Liver (tissue), 9 donors: ENCODE measurements around the gene INSR. TPM values are rescaled to one million over a fixed set of nuclear protein-coding genes. Genes with fewer than 3 reads are reported as not detected.
A peak's percentile ranks its signal among the peaks of the same experiment; 100 is the strongest.

ENCODE experiments used
- DNase-seq: peaks from one replicate; pipeline ENCODE4 v3.0.0-alpha.2; 2017; ENCODE audit warnings: low spot score
- H3K27ac ChIP-seq, 2 donors: one replicate each; pipeline ENCODE4 v1.7.0; 2013; ENCODE audit warnings: inconsistent platforms in 2 of 2, low read length in 2 of 2, control low read depth in 1 of 2, low read depth in 1 of 2, mild to moderate bottlenecking in 1 of 2
- H3K27me3 ChIP-seq, 4 donors: one replicate each; pipeline versions ENCODE4 v1.6.1 to v1.7.0; 2013; ENCODE audit warnings: low read length in 3 of 4, inconsistent platforms in 1 of 4, mild to moderate bottlenecking in 1 of 4, moderate library complexity in 1 of 4; ENCODE audit not compliant: control insufficient read depth in 4 of 4, insufficient read depth in 4 of 4
- H3K36me3 ChIP-seq, 4 donors: one replicate each; pipeline versions ENCODE4 v1.6.1 to v1.7.0; 2013; ENCODE audit warnings: low read length in 3 of 4, mild to moderate bottlenecking in 3 of 4, low read depth in 1 of 4, moderate library complexity in 1 of 4; ENCODE audit not compliant: control insufficient read depth in 4 of 4, insufficient read depth in 3 of 4
- H3K4me1 ChIP-seq, 4 donors: one replicate each; pipeline versions ENCODE4 v1.6.1 to v1.7.0; 2013; ENCODE audit warnings: low read length in 3 of 4, mild to moderate bottlenecking in 3 of 4, moderate library complexity in 1 of 4; ENCODE audit not compliant: control insufficient read depth in 4 of 4, insufficient read depth in 4 of 4
- H3K4me3 ChIP-seq, 3 donors: one replicate each; pipeline versions ENCODE4 v1.6.1 to v1.7.0; 2013; ENCODE audit warnings: low read length in 3 of 3, control low read depth in 1 of 3, low read depth in 1 of 3, mild to moderate bottlenecking in 1 of 3
- H3K9ac ChIP-seq, 2 donors: one replicate each; pipeline ENCODE4 v1.7.0; 2013; ENCODE audit warnings: low read length in 2 of 2, mild to moderate bottlenecking in 2 of 2, moderate library complexity in 2 of 2, control low read depth in 1 of 2, low read depth in 1 of 2
- H3K9me3 ChIP-seq, 4 donors: one replicate each; pipeline versions ENCODE4 v1.6.1 to v1.7.0; 2013; ENCODE audit warnings: low read length in 3 of 4; ENCODE audit not compliant: control insufficient read depth in 4 of 4
- ATF3 ChIP-seq: IDR thresholded peaks from 2 replicates; pipeline ENCODE4 v1.6.1; 2016; ENCODE audit warnings: antibody characterized with exemption
- CTCF ChIP-seq: fragments of 150-350 bp; IDR thresholded peaks from 2 replicates; pipeline ENCODE4 v1.5.1; 2017; ENCODE audit warnings: improper control_type of control experiment, low read depth, low read length; ENCODE audit not compliant: missing input control
- EGR1 ChIP-seq, 2 donors: IDR thresholded peaks; 2 replicates each; pipeline ENCODE4 v1.6.1; 2016 to 2018; ENCODE audit warnings: antibody characterized with exemption in 2 of 2, low read depth in 2 of 2
- FOXA1 ChIP-seq: IDR thresholded peaks from 2 replicates; pipeline ENCODE4 v1.6.1; 2016; ENCODE audit warnings: antibody characterized with exemption
- FOXA2 ChIP-seq: IDR thresholded peaks from 2 replicates; pipeline ENCODE4 v1.6.1; 2016; ENCODE audit warnings: antibody characterized with exemption
- GABPA ChIP-seq, 2 donors: IDR thresholded peaks in 1 of 2; conservative IDR thresholded peaks in 1 of 2; 2 replicates each; pipeline ENCODE4 v1.6.1; 2016; ENCODE audit warnings: antibody characterized with exemption in 2 of 2, mild to moderate bottlenecking in 1 of 2, moderate library complexity in 1 of 2
- HNF4A ChIP-seq, 2 donors: conservative IDR thresholded peaks; 2 replicates each; pipeline ENCODE4 v1.6.1; 2016; ENCODE audit warnings: antibody characterized with exemption in 2 of 2, mild to moderate bottlenecking in 2 of 2
- HNF4G ChIP-seq: IDR thresholded peaks from 2 replicates; pipeline ENCODE4 v1.6.1; 2016; ENCODE audit warnings: antibody characterized with exemption
- JUND ChIP-seq, 2 donors: IDR thresholded peaks; 2 replicates each; pipeline ENCODE4 v1.6.1; 2016; ENCODE audit warnings: antibody characterized with exemption in 2 of 2
- MAX ChIP-seq: IDR thresholded peaks from 2 replicates; pipeline ENCODE4 v1.6.1; 2016; ENCODE audit warnings: antibody characterized with exemption
- NR2F2 ChIP-seq: IDR thresholded peaks from 2 replicates; pipeline ENCODE4 v1.6.1; 2016; ENCODE audit warnings: antibody characterized with exemption
- RAD21 ChIP-seq, 2 donors: IDR thresholded peaks; 2 replicates each; pipeline ENCODE4 v1.6.1; 2016; ENCODE audit warnings: antibody characterized with exemption in 2 of 2, mild to moderate bottlenecking in 2 of 2
- REST ChIP-seq: IDR thresholded peaks from 2 replicates; pipeline ENCODE4 v1.6.1; 2016; ENCODE audit warnings: antibody characterized with exemption, mild to moderate bottlenecking
- RXRA ChIP-seq, 2 donors: IDR thresholded peaks; 2 replicates each; pipeline ENCODE4 v1.6.1; 2017 to 2018; ENCODE audit warnings: antibody characterized with exemption in 2 of 2, mild to moderate bottlenecking in 1 of 2
- SP1 ChIP-seq: IDR thresholded peaks from 2 replicates; pipeline ENCODE4 v1.6.1; 2018; ENCODE audit warnings: antibody characterized with exemption, mild to moderate bottlenecking
- TAF1 ChIP-seq: conservative IDR thresholded peaks from 2 replicates; pipeline ENCODE4 v1.6.1; 2016; ENCODE audit warnings: antibody characterized with exemption, mild to moderate bottlenecking
- YY1 ChIP-seq: IDR thresholded peaks from 2 replicates; pipeline ENCODE4 v1.6.1; 2016; ENCODE audit warnings: antibody characterized with exemption, mild to moderate bottlenecking
- ZBTB33 ChIP-seq: IDR thresholded peaks from 2 replicates; pipeline ENCODE4 v1.6.1; 2016; ENCODE audit warnings: antibody characterized with exemption
- WGBS: extraction: QIAGEN DNeasy Blood & Tissue Kit; methylation state at CpG from one replicate; pipeline ENCODE4 v1.1.7; 2013; 5-methylcytosine and 5-hydroxymethylcytosine counted together
- polyA plus RNA-seq, 2 donors: library from polyadenylated mRNA; stranded (reverse) in 1 of 2; unstranded in 1 of 2; fragments of 200-250 nt in 1 of 2; fragments of >200 nt in 1 of 2; fragmentation: Nextera tagmentation in 1 of 2; extraction: Ambion mirVana in 1 of 2; gene quantifications; one replicate each; pipeline versions ENCODE4 v1.2.1 to v1.2.3, GENCODE V29; 2013 to 2015
- total RNA-seq, 2 donors: library from RNA; depleted of rRNA; stranded (reverse); fragments of >200 nt; gene quantifications; one replicate each; pipeline ENCODE4 v1.2.3, GENCODE V29; 2014
- donor health status: healthy.
- donor health status: healthy.
- donor health status: healthy.
- donor health status: healthy.
- donor health status: healthy.

Gene INSR
- total and polyA plus RNA-seq, 4 donors: 16.5 to 97.5 (median 50.8) TPM

- Histone ChIP-seq H3K27me3 (no peaks in the 10 kb centered on the region), H3K36me3 (peaks cover 14 to 22% (median 18%) of the 10 kb centered on the region in 4 donors), H3K9ac (peak within 1 kb of the TSS; percentile 56 to 57), H3K4me1 (peaks cover 4 to 9% (median 8%) of the 10 kb centered on the region in 4 donors), H3K4me3 (peak within 1 kb of the TSS; percentile 66 to 88 (median 81)), H3K27ac (peak within 1 kb of the TSS; percentile 74 to 83), H3K9me3 (peaks cover 0 to 9% (median 2%) of the 10 kb centered on the region in 4 donors)
- peak; percentile 99 for DNase-seq
- TF ChIP-seq FOXA1 (no peak), TAF1 (no peak), FOXA2 (no peak), CTCF (no peak), HNF4A (conservative IDR thresholded peaks at IDR 0.05) (peak in 1 of 2 donors; percentile 2), MAX (peak; percentile 80), ZBTB33 (peak; percentile 37), NR2F2 (peak; percentile 38), ATF3 (no peak), EGR1 (IDR thresholded peaks at IDR 0.05; ENCODE audit: low read depth in 2 of 2) (peak; percentile 78 to 84), GABPA (IDR thresholded peaks at IDR 0.05 in 1 of 2, conservative IDR thresholded peaks at IDR 0.05 in 1 of 2) (peak; percentile 91 to 96), YY1 (peak; percentile 38), SP1 (peak; percentile 89), RXRA (IDR thresholded peaks at IDR 0.05) (peak in 1 of 2 donors; percentile 44), JUND (IDR thresholded peaks at IDR 0.05) (peak in 1 of 2 donors; percentile 50), REST (peak; percentile 57), HNF4G (no peak), RAD21 (IDR thresholded peaks at IDR 0.05) (no peak)
- under 1% methylated on average over 56 of the region's 56 CpGs for WGBS
Measured at GRCh38 chr19:7069042-7069903, 224.9 kb downstream of the INSR start, which contains the start of gene ZNF557. Gene ZNF557 (plus strand): TSS chr19:7069703. CDS start chr19:7075075, 5,372 bp downstream.
